Lung (tissue), 12 donors: Measurements from ENCODE around the gene NUCB2. TPM values are rescaled to one million over a fixed set of nuclear protein-coding genes. Genes with fewer than 3 reads are reported as not detected.

ENCODE experiments used
- ATAC-seq: fragments of 200-7000 bp; cut with Tn5 transposase; one replicate; pipeline ENCODE4 v1.9.1; 2020; ENCODE audit warnings: moderate number of reproducible peaks; ENCODE audit not compliant: insufficient read depth, low FRiP score
- DNase-seq, 3 donors: peaks; one replicate each; pipeline ENCODE4 v3.0.0-alpha.2; 2013 to 2017
- H3K27ac ChIP-seq, 2 donors: one replicate each; pipeline ENCODE4 v1.5.1; 2013; ENCODE audit warnings: mild to moderate bottlenecking in 2 of 2, moderate library complexity in 2 of 2, control low read depth in 1 of 2, inconsistent platforms in 1 of 2, low read depth in 1 of 2, low read length in 1 of 2
- H3K27me3 ChIP-seq, 3 donors: one replicate each; pipeline ENCODE4 v1.5.1; 2013; ENCODE audit warnings: low read length in 2 of 3; ENCODE audit not compliant: control insufficient read depth in 3 of 3, insufficient read depth in 3 of 3
- H3K36me3 ChIP-seq, 4 donors: one replicate each; pipeline ENCODE4 v1.5.1; 2013; ENCODE audit warnings: low read length in 4 of 4, mild to moderate bottlenecking in 1 of 4, moderate library complexity in 1 of 4; ENCODE audit not compliant: control insufficient read depth in 4 of 4, insufficient read depth in 4 of 4
- H3K4me1 ChIP-seq, 5 donors: one replicate each; pipeline ENCODE4 v1.5.1; 2013; ENCODE audit warnings: low read length in 5 of 5, mild to moderate bottlenecking in 2 of 5, moderate library complexity in 1 of 5; ENCODE audit not compliant: control insufficient read depth in 5 of 5, insufficient read depth in 5 of 5
- H3K4me3 ChIP-seq: one replicate; pipeline ENCODE4 v1.5.1; 2013; ENCODE audit warnings: mild to moderate bottlenecking, control low read depth, moderate library complexity
- H3K9ac ChIP-seq, 2 donors: one replicate each; pipeline ENCODE4 v1.5.1; 2013; ENCODE audit warnings: low read length in 2 of 2, control low read depth in 1 of 2; ENCODE audit not compliant: insufficient read depth in 1 of 2
- H3K9me3 ChIP-seq, 4 donors: one replicate each; pipeline ENCODE4 v1.5.1; 2013; ENCODE audit warnings: low read length in 3 of 4, mild to moderate bottlenecking in 1 of 4, moderate library complexity in 1 of 4; ENCODE audit not compliant: control insufficient read depth in 4 of 4, insufficient read depth in 3 of 4
- CTCF ChIP-seq: IDR thresholded peaks from 2 replicates; pipeline ENCODE4 v1.5.1; 2012; ENCODE audit warnings: mild to moderate bottlenecking; ENCODE audit errors: control extremely low read depth, extremely low read depth
- WGBS, 2 donors: extraction: QIAGEN DNeasy Blood & Tissue Kit; methylation state at CpG; one replicate each; pipeline ENCODE4 v1.1.7; 2013; 5-methylcytosine and 5-hydroxymethylcytosine counted together
- polyA plus RNA-seq, 2 donors: library from polyadenylated mRNA; stranded (reverse); fragments of 200-250 nt; gene quantifications; one replicate each; pipeline ENCODE4 v1.2.1, GENCODE V29; 2013
- total RNA-seq, 2 donors: library from RNA; depleted of rRNA in 1 of 2; stranded (reverse); fragments of >200 nt in 1 of 2; gene quantifications; one replicate each; pipeline ENCODE4 v1.2.1, GENCODE V29; 2014 to 2021
- donor health status: control.
- donor health status: control.
- donor health status: Bipolar disorder and iron deficiency.
- donor health status: healthy.
- donor health status: DM: yes; HTN: yes; CAD: no.

Gene NUCB2
- total and polyA plus RNA-seq, 4 donors: 73.6 to 136 (median 116) TPM

DNA sequence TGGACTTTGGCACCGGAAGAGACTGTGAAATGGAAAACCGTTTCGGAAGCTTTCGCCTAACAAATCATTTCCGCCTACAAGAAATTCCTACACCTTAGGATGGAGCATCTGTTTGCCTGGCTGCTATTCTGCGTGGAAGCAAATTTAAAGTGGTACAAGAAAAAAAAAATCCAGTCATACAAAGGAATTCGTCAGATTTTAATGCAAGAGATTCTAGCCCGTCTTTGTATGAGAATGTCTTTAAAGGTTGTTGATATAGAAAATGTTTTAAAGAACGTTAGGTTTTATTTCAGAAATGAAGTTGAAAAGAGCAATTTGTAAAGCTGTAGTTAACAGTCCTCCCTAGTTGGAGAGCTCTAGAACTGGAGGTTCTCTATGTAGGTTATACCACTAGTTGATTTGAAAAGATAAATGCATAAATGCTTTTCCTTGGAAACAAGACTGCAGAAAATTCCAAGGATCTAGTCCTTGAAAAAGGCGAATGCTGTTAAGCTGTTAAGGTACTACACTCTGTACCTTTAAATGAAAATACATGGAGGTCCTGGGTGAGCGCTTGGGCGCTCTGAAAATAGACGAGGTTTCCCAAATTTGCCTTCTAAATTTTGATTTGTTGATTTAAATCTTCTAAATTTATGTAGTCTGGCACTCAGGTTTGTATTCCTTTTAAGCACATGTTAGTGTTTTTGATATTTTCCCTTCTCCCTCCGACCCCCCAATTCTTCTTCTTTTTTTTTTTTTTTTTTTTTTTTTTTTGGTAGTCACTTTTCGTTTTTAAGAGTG lies 77.5 kb downstream of the NUCB2 start:
- peaks cover 0 to 15% (median 2%) of the 10 kb centered on the region in 5 donors for H3K4me1 ChIP-seq
- DNase-seq (peak in 1 of 3 donors; percentile 2), ATAC-seq (no peak)
- peak overlapping the region; percentile 48 for H3K4me3 ChIP-seq
- peak overlapping the region; percentile 31 to 42 for H3K9ac ChIP-seq
- peaks cover 0 to 27% (median 20%) of the 10 kb centered on the region in 3 donors for H3K27me3 ChIP-seq
- peak overlapping the region; percentile 45 to 62 for H3K27ac ChIP-seq
- H3K9me3 ChIP-seq: no peaks in the 10 kb centered on the region
- WGBS, 2 donors: 7 to 10% methylated on average over 15 of the region's 15 CpGs
- H3K36me3 ChIP-seq: peaks cover 0 to 3% (median under 1%) of the 10 kb centered on the region in 4 donors
- no peak for TF ChIP-seq CTCF

DNA sequence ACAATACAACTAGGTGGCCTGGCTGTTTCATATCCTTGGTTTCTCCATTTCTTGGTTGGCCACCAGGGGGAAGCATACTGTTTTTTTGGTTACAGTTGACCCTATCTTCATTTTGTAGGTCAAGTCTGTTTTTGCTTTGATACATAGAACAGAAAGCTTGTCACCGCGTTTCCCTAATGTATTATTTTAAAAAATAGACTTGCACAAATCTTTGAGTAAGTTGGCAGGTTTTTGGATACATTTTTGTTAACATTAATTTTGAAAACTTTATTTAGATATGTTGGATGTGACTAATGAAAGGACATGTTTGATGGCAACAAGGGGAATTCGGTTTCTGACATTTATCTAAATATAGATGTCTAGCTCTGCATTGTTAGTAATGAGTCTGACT lies 78.1 kb downstream of the NUCB2 start:
- TF ChIP-seq CTCF: peak; percentile 51
- no peak overlapping the region for H3K9ac ChIP-seq
- ATAC-seq (peak; percentile 44), DNase-seq (peak; percentile 62 to 77 (median 77))
- peaks cover 0 to 15% (median 2%) of the 10 kb centered on the region in 5 donors for H3K4me1 ChIP-seq
- H3K27ac ChIP-seq: no peak overlapping the region
- no peaks in the 10 kb centered on the region for H3K9me3 ChIP-seq
- H3K4me3 ChIP-seq: no peak overlapping the region
- H3K36me3 ChIP-seq: peaks cover 0 to 3% (median under 1%) of the 10 kb centered on the region in 4 donors
- peaks cover 0 to 27% (median 20%) of the 10 kb centered on the region in 3 donors for H3K27me3 ChIP-seq
- 58 to 63% methylated on average over 3 of the region's 3 CpGs for WGBS, 2 donors

DNA sequence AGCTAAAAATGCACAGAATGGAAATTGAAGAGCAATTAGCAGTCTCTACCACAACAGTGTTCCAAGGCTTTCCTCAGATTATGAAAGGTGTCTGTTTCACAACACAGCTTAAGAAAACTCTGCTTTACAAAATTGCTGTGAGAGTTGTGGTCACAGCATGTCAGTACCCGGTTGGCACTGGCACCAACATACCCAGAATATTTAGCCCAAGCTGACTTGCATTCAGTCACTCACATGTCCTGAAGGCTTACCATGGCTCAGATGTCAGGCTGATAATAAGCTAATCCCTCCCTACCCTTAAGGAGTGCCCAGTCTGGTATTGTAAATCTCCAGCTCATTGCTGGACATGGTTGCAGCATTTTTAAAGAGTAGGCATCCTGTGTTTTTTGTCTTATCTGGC lies 90.0 kb downstream of the NUCB2 start:
- no peaks in the 10 kb centered on the region for H3K4me1 ChIP-seq
- H3K9me3 ChIP-seq: peaks cover 2 to 26% (median 21%) of the 10 kb centered on the region in 4 donors
- H3K27me3 ChIP-seq: no peaks in the 10 kb centered on the region
- DNase-seq (no peak), ATAC-seq (no peak)
- H3K27ac ChIP-seq: no peak overlapping the region
- no peak overlapping the region for H3K4me3 ChIP-seq
- no peak overlapping the region for H3K9ac ChIP-seq
- peaks cover 0 to 12% (median 5%) of the 10 kb centered on the region in 4 donors for H3K36me3 ChIP-seq
- no peak for TF ChIP-seq CTCF
- WGBS, 2 donors: 41 to 79% methylated on average over 1 of the region's 1 CpG
